Fibroblast of skin of right quadriceps (primary cell): ENCODE measurements around the gene DCTD.
"Not testable (repeated sequence)": the region's sequence is repeated elsewhere in the genome, so short reads cannot be mapped to it uniquely, and the experiment has no call there.

Experiments used
- DNase-seq: peaks from one replicate; pipeline ENCODE4 v3.0.0-alpha.2; 2013

The DCTD gene

DNA sequence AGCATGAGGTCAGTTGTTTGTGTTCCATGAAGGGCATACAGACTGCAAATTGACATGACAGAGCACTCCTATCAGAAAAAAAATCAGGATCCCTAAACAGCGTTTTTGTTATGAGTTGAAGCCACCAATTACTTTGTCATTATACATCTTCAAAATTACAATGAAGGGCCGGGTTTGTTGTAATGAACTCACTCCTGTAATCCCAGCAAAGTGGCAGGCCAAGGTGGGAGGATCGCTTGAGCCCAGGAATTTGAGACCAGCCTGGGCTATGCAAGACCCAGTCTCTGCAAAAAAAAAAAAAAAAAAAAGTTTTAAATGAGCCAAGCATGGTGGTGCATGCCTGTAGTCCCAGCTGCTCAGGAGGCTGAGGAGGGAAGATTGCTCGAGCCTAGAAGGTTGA lies 3.5 kb upstream of the DCTD start:
- no peak for DNase-seq

DNA sequence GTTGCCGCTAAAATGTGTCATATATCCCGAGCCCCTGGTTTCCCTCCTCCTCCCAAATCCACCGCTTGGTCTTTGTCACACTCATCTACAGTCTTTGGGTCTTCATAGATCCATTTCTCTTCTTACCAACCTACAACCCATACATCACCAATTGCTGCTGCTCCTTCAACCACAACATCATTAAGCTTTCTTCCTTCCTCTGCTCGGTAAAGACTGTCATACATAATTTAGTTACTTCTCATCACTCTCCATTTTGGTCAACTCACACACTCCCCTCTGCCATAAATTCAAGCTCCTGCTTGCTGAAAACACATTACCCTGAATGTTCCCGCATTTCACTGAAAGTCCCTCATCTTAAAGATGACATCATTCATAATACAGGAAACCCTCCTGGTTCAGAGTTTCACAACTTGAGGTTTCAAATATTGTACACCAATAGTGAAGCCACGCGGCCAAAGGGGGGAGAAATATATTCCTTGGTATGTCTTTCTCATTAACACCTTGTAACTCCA lies 1.7 kb upstream of the DCTD start:
- DNase-seq: peak; percentile 48

DNA sequence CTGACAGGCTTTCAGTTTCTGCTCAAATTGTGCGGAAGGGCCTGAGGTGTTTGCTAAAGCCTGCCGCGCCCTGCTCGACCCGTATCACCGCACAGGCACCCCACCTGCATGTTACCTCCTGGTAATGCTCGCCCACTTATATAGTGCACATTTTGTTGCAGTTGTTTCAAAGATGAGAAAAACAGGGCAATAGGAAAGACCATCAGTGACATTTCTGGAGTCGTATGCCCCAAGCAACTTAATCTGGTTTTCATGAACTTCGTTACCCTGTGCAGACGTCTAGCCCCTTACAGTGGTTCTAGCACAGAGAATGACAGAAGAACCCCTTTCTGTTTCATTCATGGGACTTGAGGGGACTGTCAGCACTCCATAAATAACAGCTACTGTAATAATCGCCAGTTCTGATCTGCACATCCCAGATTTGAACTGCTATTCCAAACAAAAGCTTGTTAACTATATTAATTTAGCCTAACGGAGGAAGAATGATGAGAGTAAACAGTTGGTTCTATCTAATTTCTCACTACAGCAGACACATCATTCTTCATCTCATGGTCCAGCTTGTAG lies 940 bp upstream of the DCTD start:
- DNase-seq: no peak

DNA sequence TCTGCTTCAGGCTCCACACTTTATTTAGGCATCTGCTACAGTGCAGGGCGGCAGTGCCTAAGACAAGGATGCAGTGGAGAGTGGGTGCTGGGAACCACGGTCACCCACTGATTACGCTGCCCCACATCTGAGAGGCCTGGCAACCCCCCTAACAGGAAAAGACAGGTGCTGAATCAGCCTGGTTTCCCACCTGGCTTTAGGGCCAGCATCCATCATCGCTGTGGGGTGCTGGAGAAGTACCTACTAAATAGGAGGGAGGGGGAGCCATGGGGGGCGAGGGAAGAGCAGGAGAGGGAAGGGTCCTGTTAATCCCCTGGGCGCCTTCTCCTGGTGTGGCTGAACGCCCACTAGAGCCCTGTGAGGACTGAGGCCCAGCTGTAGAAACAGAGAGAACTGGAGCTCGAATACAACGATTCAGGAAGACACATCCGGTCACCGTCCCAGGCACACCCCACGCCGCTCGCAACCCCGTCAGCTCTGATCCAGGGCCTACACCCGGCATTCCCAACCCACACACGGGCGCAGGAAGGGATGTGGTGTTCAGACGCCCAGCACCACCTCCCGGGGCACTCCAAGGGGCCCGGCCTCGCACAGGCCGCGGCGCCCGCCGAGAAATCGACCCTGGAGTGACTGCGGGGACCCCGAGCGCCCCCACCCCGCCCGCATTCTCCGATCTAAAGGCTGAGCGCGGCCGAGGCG lies 554 bp downstream of the DCTD start:
- DNase-seq: peak; percentile 67

DNA sequence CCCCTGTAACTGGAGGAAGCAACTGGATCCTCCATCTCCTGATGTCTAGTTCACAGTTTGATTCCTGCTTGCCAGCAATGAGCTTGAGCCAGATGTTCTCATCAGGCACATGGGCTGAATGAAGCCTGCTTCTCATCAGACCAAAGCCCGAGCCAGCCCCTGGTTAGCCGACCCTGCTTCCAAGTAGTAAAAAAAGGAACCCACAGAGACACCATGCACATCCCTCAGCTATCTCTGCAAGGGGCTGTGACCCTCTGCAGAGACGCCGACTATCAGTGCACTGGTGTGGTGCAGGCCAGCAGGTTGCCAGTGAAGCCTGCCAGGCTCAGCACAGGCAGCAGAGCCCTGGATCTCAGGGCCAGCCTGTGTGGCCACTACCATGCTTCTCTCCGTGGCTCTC lies 2.8 kb downstream of the DCTD start:
- DNase-seq: no peak

DNA sequence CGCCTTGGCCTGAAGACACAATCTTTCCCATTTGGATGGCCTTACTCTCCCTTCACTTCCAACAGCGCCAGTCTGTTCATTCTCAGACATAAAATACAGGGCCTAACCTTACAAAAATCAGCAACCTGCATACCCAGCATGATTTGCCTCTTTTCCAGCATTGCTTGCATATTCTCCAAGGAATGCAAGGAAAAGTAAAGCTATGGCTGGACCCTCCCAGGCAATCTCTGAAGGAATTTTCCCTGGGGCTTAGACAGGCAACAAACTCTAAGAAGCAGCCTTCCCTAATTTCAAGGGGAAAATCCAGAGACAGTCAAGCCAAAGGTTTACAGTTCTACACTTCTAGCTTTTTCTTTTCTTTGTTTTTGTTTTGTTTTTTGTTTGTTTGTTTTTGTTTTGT lies 3.6 kb downstream of the DCTD start:
- no peak for DNase-seq

DNA sequence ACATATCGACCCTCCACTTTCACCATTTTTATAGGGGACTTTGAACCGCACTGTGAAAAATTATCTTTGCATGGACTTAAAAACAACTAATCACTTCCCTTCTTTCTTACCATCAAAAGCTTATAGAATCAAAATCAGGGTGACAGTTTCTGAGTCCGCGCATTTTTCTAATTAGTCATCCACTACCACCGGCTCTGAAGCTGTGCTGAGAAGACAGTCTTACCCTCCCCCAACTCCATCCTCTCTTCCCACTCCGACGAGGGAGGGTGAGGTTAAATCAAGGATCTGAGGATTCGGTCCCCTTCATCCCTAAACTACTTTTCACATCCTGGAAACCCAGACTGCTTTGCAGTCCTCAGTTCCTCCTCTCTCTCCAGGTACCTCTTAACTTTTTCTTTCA lies 4.2 kb downstream of the DCTD start:
- DNase-seq: no peak

DNA sequence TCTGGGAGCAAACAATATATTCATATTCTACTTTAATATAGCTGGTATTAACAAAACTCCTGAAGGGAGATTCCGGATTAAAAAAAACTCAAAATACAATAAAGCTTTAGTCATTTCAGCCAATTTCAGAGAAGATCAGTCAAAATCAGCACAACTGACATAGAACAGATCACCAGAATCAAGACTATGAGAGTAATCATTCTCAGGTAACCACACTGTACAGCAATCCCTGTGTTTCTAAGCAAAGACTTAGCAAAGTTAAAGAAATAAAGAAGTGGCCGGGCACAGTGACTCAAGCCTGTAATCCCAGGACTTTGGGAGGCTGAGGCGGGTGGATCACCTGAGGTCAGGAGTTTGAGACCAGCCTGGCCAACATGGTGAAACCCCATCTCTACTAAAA lies 9.1 kb downstream of the DCTD start:
- DNase-seq: no peak

DNA sequence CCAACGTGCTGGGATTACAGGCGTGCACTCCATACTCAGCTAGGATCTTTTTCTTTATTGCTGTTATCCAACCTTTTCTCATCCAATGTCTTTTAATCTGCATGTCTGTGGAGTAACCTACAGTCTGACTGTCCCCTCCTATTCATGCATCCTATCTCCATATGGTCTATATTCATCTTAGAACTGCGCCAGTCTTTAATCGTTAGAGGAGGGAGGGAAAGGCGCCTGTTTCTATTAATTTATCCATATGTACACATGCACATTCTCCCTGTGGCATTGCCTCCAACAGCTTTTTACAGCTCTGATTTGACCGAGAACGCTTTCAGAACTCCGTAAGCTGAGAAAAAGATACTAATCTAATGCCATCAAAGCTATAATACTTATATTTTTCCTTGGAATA lies 9.8 kb downstream of the DCTD start:
- no peak for DNase-seq

DNA sequence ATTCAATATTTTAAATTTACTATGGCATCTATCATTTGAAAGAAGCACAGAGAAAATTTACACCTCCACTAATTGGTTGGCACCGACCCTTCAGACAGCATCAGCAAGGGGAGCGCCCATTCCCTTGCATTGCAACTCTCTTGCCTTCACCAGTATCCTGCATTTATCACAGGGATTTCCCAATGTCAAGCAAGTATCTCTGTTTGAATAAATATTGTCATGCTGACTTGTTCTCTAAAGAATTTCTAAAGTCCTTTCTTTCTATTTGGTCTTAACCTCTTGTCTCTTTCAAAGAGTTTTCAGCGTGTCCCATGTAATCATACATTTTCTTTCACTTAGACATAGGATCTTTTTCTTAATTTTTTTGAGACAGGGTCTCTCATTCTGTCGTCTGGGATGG lies 10.4 kb downstream of the DCTD start:
- no peak for DNase-seq

DNA sequence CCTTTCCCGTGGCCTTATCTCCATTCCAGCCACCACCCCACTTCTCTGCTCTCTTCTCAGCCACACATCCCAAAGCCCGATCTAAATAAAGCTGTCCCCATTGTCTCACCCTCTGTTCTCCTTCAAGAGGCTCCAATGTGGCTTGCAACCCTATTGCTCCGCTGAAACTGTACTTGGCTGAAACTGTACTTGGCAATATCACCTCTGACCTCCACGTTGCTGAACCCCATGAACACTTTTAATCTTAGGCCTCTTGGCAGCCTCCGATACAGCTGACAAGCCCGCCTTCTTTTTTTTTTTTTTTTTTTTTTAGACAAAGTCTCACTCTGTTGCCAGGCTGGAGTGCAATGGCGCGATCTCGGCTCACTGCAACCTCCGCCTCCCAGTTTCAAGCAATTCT lies 12.1 kb downstream of the DCTD start:
- no peak for DNase-seq

DNA sequence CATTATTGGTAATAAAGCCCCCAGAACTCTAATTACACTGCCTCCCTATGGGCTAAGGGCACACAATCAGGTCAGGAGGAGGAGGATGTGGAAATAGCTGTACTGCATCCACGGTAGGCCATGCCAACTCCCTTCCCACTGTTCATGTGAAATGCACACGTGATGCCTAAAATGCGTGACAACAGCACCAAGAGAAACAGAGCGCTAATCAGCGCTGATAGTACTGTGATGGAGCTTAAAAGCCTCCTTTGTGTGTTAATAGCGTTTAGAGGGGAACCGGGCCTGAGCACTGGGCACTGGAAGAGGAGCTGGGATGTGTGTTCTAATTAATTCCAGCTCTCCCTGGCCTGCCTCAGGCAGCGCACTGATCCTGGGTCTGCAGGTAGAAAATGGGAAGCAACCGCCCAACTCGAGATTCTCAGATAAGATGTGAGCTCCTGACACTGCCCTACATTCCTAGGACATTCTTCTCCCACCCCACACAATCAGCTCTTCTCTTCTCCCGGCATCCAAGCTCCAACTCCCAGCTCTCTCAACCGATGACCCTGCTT lies 12.9 kb downstream of the DCTD start:
- DNase-seq: no peak

DNA sequence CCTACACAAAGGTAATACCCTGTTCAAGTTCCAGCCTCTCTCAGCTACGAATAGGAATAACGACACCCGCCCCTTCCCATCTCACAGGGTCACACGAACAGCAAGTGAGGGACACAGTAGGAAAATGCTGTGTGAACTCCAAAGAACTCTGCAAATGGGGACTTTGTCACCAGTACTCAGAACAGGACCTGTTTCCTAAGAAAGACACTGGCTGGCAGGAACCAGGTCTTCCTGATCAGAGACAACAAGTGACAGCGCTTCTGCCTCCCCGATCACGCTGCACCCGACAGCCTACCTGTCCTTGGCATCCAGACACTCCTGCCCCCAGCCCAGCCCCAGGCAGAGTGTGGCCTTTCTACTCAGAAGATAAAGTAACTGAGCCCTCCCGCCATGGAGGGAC lies 14.2 kb downstream of the DCTD start:
- no peak for DNase-seq

DNA sequence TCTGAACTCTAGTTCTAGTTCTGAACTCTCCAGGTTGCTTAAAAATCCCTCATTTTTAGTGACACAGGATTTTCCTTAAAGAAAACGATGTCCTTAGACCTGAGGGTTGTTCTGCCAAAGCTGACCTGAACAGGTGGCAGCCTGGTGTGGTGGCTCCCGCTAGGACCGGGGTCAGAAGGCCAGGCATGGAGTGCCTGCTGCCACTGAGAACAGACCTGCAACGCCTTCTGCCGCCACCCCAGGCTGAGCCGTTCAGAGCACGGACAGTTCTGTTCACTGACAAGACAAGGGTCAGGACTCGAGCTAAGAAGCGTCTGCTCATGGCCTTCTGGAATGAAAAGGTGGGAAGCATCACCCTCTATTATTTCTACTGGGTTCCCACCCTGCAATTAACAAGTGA lies 15.8 kb downstream of the DCTD start:
- DNase-seq: no peak

DNA sequence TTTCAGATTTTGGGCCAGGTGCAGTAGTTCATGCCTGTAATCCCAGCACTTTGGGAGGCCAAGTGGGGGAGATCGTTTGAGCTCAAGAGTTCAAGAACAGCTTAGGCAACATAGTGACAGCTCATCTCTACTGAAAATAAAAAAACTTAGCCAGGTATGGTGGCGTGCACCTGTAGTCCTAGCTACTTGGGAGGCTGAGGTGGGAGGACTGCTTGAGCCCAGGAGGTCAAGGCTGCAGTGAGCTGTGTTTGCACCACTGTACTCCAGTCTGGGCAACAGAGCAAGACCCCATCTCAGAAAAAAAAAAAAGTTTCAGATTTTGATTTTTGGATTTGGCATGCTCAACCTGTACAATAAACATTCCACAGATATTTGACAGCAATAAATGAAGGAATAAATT lies 17.2 kb downstream of the DCTD start:
- DNase-seq: not testable (repeated sequence)

DNA sequence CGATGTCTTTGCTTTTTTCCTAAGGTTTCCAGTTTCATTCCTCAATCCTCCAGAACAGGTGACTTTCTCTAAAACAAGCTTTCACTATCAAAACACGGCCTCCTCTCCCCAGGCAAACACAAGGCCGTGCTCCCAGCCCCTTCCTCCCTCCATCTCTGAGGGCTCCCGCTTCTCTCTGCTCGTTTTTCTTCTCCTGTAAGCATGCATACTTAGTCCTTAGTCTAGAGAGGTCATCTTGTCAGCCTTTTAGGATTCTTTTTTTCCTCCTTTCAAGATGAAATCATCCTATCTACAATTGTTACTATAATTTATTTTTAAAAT lies 18.7 kb downstream of the DCTD start:
- DNase-seq: no peak

DNA sequence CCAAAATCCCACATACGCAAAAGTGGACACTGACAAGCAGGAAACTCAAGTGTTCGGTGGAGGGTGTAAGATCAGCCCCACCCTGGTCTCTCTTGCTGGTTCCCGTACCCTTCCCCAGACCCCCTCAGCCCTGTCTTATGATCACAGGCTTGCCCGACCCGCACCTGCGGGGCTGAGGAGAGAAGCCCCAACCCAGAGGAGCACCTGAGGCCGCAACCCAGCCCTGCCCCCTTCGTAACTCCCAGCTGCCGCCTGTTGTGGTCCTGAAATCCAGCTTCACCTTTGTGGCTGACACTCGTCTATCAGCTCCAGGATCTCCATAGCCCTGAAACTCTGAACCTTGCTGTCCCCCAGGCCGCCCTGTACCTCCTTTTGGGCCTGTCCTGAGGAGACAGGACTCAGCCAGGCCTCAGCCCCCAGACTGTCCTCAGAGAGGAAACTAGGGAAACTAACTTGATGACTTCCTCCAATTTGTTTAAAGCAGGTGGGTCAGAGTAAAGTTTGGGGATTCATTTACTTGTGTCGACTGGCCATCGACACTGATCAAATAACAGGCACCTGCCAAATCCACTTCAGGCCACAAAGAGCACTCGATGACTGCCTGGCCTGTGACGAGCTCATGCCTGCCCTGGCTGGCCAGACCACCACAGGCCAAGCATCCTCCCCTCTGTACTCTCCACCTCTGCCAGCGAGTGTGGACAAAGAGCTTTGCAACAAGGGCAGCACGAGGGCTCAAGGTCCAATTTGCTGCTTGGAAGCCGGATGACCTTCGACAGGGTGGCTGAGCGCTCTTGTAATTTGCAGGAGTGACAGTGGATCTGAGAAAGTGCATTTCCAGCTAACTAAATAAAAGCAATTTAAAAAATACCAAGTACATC lies 19.3 kb downstream of the DCTD start:
- no peak for DNase-seq

DNA sequence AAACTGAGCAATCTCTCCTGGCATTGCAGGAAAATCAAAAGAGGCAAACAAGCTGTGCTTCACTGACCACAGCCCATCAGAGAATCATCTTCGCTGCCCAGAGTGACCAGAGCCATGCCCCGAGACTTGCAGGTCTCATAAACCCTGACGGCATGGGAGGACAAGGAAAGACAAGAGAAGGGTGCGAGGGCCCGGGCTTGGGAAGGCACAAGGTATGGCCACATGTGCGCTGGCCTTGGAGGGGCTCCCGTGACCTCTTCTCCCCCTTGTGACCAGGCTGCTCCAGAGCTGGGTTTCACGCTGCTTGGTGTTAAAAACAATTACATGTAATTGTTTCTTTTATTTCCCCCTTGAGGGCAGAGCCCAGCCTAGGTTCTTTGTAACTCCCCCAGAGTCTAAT lies 20.8 kb downstream of the DCTD start:
- no peak for DNase-seq

DNA sequence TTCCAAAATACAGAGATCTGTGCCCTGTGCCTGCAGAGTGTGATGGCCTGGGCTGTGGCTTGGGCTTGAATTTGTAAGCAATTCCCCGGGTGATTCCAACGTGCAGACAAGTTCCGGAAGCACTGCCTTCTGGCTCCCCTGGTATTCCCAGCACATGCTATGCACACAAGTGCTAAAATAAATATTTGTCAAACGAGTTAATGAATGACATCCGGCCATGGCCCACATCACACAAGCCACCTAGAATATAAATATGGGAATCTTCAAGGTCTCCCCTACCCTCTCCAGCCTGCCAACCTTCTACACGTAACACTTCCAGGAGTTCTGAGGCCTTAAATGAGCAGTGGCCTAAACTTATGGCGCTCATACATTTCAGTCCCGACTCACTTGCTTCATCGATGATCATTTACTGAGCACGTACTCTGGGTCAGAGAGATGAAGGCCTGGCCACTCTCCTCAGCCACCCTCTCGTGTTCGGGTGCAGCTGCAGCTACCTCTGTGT lies 21.3 kb downstream of the DCTD start:
- no peak for DNase-seq

DNA sequence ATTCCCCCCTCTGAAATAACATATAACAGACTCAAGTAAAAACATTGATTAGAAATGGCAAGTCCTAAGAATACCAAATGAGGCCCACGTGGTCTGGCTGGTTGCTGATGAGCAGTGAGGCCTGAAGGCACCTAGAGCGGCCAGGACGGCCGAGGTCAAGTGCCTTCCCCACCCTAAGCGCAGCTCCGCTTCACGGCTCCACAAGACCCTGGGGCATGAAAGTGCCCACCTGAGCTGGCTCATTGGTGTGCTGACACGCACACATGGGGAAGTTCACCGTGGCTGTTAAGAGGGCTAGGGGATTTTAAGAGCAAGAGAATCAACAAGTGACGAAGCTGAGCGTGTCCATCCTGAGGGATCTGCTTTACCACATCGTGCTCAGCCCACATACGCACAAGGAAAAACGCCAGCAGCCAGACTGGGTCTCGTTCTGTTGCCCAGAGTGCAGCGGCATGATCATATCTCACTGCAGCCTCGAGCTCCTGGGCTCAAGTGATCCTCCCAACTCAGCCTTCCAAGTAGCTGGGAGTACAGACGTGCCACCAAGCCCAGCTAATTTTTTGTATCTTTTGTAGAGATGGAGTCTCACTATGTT lies 22.4 kb downstream of the DCTD start:
- no peak for DNase-seq

DNA sequence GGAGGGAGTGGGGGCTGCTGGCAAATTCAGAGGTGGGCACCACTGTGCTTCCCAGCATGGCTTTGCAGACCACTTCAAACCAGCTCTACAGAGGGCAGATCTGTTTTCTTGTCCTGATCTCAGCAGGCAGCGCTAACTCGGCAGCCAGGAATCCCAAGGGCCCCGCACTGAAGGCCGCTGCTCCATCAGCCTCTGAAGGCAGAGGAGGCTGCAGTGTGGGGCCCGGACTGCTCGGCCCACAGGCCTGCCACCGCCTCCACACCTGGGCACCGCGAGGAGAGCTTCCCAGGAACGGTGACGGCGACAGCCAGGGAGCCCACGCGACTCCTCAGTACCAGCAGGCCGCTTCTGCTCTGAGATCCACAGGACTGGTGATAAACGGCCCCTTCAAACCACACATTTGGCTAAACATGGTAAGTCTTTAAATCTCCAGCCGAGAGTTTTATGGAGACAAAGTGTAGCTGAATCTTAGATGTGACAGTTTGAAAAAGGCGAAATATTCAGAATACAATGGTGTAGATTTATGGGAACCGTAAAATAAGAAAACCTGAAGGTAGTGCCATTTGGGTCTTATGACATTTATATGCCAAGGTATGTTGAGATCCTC lies 23.6 kb downstream of the DCTD start:
- DNase-seq: no peak

DNA sequence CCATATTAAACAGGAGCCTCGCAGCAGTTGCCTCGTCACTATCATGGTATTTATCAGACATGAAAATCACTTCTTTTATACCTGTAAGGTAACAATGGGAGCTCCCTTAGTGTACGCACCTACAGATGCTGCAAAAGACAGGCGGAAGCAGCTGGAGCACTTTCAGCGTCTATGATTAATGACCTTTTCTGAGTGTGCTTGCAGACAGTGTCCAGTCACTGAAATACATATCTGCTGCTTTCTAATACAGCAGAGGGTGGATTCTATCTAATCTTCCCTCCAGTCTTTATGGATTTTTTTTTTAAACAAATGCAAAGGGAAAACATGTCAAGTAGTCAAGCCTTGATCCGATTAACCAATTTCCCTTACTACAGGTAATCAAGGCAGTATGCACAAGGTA lies 24.1 kb downstream of the DCTD start:
- DNase-seq: no peak

DNA sequence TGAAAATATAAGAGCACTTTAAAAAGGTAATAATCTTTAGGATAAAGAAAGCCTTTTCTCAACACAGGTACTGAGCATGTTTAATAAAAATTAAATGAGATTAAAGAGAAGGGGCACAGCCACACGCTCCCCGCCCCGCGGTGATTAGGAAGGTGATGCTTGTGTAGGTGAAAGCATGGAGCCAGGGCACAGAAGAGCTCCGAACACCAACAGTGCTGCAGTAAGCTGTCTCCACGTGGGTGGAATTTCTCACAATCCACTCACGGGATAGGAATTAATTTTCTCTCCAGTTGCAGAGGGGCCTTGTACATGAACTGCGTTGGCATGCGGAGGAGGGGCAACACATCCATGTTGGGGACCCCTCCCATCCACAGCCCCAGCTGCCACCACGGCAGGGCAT lies 27.0 kb downstream of the DCTD start:
- no peak for DNase-seq
